GM18508 (cell line): ENCODE results near the gene LRFN2.

Experiments used
- ATAC-seq: cut with Tn5 transposase; IDR thresholded peaks from one replicate; pipeline ENCODE4 v1.9.1; 2021; ENCODE audit warnings: moderate number of reproducible peaks; ENCODE audit not compliant: insufficient read depth, unreplicated experiment

The LRFN2 gene

DNA sequence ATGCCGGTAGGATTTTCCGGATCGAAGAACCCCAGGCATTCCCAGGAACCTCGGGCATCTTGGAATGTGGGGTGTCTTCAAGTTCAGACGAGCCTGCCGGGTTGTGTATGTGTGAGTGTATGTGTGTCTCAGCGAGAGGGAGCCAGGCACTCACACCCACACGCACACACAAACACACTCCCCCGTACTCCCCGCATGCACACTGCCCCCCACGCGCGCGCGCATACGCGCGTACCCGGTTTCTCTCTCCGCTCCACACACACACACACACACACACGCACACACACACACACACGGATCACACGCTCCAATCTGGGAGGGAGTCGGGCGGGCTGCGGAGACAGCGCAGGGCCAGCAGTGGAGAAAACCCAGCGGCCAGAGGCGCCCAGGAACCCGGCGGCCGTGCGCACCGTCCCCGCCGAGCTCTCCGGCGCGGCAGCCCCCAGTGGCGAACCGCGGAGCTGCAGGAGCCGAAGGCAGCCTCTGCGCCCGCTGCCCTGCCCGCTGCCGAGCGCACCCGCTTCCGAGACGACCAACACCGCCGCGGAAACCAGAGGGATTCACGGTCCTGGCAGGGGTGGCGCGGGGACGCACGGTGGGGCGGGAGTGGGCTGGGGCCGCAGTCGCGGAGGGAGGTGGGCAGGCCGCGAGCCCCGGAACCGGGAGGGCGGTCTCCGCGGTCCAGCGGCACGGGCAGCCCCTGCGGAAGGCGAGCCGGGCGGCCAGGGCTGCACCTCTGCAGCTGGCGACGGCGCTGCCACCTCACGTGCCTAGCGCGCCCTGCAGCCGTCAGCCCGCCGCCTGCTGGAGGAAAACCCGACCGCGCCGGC is at the start of gene LRFN2:
Gene LRFN2 (minus strand): TSS at position 125 of the 830 bp plus-strand sequence.
- no peak for ATAC-seq

DNA sequence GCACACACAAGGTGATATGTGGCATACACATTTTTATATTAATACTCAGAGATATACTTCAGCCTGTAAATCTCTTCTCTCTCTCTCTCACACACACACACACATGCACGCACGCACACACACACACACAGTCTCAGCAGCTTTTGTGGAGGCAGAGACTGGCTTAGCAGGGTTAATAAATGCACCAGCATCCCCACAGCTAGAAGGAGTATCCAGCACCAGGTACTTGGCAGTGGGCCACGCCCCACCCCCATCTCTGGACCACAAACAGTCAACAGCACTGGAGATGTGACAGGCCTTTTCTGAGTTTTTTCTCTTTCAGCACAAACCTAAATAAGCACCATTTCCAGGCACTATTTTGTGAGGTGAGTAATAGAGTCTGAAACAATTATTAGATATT is 47.3 kb upstream of the LRFN2 start:
- no peak for ATAC-seq

DNA sequence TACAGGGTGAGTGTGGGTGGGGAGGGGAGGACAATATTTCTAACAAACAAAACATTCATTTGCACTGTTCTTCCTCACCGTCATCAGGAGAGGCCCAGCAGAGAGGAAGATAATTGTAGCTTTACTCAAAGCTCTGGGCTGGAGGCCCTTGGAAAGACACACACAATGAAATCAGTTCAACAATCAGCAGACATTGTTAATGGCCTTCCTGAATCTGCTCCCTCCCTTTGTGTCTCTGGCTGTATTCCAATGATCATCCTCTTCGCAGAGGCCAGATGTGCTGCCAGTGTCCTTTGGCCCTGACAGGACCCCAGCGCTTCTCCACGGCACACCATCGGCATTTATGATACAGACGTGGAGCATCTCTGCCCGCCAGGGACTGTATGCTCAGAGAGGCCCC is 44.6 kb upstream of the LRFN2 start:
- ATAC-seq = no peak

DNA sequence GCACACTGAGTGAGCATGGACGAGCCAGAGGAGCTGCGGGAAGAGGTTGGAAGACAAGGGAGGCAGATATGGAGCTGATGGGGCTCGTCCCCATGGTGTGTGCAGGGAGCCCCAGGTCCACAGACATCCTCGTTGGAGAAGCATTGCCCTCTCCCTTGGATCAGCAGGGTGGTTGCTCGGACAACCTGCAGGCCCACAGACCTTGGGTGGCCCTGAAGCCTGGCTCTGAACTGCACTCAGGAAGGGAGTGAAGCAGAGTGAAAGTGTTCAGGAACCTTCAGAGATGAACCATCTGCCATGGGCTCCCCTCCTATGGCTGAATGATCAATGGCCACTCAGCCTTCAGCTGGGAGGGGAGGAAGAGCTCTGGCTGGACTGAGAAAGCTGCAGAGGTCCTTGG is 43.3 kb upstream of the LRFN2 start:
- ATAC-seq = no peak

DNA sequence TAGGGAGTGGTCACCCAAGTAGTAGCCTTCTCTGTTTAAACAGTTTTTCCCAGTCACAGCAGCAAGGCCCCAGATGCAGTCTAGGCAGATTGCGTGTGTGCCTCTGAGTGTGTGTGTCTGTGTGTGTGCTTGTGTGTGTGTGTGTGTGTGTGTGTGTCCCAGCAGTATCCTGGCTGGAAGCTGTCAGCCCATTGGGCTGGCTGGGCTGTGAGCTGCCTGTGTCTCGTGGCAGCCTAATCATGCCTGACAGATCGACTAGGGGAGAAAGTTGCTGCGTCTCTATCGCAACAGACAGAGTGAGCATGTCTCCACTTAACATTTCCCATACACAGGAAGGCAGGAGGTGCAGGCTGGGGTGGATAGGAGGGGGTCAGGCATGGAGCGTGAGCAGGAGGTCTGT is 42.9 kb upstream of the LRFN2 start:
- ATAC-seq = no peak

DNA sequence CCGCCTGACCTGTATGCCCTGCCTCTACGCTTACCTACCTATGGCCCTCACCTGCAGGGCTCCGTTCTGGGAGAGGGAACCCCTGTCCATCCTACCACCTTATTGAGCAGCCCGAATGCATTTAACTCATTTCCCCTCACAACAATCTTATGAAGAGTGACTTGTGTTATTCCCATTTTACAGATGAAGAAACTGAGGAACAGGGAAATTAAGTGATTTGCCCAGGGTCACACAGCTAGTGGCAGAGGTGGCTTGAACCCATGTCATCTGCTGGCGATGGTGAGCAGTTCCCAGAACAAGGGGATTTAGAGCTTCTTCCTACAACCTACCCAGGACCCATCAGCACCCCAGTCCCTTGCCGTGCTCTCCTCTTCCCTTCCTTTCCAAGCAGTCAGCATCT is 42.3 kb upstream of the LRFN2 start:
- ATAC-seq = no peak

DNA sequence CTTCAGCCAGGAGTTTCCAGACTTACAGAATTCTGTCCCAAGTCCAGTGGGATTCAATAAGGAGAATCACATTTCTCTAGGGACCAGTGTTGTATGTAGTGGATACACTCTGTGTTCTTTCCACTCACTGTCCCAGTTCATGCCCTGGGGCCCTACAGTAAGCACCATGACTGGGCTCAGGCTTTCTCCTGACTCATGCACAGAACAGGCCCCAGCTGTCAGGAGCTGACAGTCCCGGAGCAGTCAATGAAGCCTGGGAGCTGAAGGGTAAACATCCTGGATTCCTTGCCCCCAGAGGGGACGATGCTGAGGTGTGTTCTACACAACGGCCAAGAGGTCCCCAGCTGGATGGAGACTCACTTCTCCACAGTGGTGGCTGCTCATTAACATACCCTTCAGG is 40.2 kb upstream of the LRFN2 start:
- no peak for ATAC-seq

DNA sequence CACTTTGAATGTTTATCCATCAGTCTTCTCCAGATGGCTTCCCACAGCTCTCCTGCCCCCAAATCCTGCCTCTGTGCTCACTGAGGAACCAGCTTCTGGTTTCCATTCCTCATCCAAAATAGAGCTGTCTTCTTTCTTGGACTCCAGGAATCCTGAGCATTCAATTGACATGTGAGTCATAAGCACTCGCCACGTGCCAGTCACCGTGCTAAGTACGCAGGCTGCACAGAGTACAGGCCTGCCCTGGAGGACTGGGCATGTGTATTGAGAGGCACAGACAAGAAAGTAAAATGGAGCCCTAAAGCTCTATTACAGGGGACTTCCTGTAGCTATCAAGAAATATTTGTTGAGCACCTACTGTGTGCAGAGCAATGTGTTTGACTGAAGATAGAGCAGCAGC is 39.7 kb upstream of the LRFN2 start:
- ATAC-seq = no peak

DNA sequence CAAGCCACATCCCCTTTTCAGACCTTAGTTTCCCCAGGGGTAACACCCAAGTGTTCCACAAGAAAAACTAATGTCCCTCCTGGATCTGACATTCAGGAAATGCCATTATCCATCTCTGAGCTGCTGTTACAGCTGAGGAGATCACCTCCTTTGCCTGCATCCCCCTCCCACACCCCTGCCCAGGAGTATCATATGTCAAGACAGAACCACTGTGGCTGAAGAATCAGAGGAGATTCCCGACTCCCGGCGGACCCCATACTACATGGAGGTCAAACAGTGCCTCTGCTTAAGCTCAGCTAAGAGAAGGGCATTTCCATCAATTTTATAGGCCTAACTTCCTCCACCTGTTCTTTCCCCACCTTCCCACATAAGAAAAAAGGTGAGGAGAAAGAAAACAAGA is 36.8 kb upstream of the LRFN2 start:
- ATAC-seq = no peak

DNA sequence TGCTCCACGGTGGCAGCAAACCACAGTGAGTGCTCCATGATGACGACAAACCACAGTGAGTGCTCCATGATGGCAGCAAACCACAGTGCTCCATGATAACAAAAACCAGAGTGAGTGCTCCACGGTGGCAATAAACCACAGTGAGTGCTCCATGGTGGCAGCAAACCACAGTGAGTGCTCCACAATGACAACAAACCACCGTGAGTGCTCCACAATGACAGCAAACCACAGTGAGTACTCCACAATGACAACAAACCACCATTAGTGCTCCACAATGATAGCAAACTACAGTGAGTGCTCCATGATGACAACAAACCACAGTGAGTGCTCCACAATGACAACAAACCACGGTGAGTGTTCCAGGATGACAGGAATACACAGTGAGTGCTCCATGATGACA is 36.0 kb upstream of the LRFN2 start:
- ATAC-seq = no peak

DNA sequence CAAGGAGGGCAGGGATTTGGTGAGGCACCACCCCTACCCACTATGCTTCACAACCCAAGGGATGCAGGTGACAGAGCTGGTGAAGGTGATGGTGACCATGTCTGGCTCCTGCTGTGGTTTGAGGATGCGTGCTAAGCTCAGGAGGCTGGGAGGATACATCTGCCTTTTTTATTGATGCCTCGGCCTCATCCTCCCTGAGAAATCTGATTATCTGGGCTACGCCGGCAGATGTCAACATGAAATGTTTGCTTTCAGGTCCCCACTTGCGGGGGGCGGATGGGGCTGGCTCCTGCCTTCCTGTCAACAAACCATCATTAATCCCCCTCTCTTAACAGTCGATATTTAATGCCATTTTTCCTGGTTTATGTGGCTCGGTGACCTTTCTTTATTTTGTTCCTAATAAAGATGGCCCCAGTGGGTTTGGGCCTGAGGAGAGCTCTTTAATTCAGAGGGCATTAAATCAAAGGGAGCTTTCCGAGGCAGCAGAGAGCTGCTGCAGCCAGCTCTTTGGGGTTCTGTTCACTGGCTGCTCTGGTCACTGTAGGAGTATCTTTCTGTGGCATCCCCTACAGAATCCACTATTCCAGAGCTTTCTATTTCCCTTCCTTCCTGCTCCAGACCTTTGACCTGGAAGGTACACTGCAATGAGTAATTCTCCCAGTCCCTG is 33.5 kb upstream of the LRFN2 start:
- ATAC-seq = no peak

DNA sequence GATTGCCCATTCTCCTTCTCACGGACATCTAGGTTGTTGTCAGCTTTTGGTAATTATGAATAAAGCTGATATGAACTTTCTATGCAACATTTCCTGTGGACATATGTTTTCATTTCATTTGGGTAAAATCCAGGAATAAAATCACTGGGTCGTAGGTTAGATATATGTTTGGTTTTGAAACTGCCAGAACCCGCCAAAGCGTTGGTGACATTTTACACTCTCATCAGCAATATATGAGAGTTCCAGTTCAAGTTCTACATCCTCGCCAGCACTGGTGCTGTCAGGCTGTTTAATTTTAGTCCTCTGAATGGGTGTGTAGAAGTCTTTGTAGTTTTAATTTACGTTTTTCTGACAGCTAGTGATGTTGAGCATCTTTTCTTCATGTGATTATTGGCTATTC is 27.5 kb upstream of the LRFN2 start:
- no peak for ATAC-seq

DNA sequence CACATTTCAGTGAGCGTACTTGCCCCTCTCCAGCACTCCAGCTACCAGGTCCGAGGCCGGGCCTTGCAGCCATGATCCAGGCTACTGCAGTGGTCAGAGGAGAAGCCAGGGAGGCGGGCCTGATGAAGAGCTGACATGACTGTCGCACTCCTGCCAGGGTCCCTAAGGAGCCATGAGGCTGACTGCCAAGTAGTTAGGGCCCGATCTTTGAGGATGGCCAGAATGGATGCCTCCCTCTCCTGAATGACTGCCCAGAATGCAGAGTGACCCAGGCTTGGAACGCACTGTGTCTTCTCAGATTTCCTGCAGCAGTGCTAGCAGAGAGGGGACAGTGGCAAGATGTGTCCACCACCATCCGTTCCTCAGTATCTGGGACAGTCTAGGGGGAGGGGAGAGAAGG is 24.7 kb upstream of the LRFN2 start:
- no peak for ATAC-seq

DNA sequence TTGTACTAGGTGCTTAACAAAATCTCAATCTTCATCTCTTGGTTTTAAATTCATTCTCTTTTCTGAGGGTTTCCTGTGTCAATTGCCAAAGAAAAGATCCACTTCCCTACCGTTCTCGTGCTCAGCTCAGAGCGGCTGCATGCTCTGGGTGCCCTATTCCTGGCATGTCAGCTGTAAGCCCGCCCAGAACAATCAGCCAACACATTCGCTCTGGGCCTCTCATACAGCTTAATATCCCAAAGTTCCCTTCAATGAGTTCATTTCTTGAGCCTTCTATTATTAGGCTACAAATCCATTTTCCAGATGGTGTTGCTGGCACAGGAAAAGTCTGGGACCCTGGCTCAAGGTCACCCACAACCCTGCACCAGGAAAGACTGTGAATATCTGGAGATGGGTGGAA is 24.3 kb upstream of the LRFN2 start:
- ATAC-seq = no peak

DNA sequence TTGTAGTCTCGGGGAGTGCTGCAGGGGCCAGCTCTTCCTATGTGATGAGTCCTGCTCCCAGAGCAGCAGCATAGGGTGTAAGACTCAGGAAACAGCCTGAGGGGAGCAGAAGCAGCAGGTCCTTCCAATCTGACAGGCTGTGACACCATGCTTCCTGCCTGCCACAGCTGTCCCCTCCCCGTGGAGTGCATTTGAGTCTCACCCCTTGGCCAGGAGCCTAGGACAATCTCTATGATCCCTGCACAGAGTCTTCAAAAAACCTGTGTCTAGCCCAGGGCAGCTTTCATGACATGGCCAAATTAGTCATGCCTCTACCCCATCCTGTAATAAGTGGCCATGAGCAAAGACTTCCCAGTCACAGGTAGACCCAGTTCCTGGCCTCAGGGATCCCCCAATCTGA is 23.1 kb upstream of the LRFN2 start:
- ATAC-seq = no peak

DNA sequence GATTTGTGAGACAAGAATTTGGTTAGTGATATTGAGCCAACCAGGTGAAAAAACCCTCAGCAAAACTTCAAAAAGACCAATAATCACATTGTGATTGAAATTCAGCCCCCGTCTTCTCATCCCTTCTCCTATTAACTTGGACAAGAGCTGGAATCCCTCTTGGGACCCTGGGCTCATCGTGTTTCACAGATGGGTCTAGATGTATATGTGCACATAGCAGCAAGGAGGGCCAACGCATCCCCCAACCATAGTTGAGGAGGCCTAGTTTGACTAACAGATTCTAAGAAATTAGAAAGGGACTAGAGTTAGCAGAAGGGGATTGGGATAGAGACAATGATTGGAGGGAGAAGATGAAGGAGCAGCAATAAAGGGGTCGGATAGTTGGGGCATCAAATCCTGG is 19.8 kb upstream of the LRFN2 start:
- ATAC-seq = no peak

DNA sequence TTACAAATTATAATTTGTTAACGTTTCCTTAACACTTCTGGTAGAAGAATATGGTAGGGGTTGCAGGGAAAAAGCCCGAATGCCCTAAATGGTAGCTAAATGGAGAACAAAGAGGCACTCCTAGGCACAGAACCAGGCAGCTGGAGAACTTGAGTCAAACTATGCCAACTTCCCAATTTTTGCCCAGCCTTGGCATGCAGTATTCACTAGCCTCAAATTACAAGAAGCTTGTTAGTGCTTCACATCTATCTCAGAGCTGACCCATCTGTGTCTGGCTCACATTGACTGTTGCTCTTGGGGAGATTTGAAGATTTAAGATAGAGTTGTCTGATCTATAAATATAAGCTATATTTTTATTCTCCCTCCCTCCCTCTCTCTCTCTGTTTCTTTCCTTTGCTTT is 19.4 kb upstream of the LRFN2 start:
- ATAC-seq = no peak

DNA sequence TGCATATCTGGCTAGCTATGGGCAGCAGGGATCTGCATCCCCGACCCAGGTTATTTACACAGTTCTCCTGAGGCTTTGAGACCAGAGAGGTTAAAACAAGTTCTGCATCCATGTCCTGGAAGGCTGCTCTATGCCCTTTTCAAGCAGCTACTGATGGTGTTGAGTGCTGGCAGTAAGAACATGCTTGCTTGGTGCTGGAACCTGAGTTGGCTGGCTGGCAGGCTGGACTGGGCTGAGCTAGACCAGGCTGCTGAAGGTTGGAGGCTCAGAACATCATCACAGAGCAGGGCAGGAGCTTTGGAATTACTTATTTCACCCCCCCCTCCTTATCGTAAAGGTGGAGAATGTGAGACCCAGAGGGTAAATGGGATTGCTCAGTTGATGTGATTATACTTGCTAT is 16.9 kb upstream of the LRFN2 start:
- no peak for ATAC-seq

DNA sequence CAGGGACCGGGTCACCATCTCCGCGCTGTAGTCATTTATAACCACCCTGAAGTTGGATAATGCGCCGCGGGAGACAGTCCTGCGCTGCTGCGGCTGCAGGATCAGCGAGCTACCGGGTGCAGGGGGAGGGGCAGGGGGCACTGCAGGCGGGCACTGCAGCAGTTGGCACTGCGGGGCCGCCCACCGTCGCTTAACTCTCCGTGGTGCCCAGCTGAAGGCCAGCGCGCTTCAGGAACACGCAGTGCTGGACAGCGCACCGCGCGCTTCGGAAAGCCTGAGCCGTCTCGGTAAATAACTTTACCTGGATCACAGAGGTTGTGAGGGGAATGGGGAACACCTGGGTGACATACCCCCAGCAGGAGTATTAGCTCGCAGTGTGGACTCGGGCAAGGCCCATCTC is 12.4 kb upstream of the LRFN2 start:
- no peak for ATAC-seq

DNA sequence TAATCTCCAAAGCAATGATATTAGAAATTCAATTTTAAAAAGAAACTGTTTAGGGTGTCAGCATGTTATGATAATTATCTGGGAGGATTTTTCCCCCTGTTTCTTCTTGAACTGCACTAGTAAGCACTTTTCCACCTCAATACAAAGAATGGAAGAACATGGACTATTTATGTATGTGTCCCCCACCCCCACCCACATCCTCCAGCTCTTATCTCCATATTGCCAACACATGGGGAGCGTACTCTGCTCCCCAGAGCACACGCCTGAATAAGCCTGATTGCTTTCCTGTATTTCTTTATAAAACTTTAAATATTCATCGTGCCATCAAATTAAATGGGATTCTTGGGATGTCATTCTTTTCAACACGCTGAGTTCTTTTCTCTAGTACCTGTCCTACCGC is 11.4 kb upstream of the LRFN2 start:
- ATAC-seq = no peak

DNA sequence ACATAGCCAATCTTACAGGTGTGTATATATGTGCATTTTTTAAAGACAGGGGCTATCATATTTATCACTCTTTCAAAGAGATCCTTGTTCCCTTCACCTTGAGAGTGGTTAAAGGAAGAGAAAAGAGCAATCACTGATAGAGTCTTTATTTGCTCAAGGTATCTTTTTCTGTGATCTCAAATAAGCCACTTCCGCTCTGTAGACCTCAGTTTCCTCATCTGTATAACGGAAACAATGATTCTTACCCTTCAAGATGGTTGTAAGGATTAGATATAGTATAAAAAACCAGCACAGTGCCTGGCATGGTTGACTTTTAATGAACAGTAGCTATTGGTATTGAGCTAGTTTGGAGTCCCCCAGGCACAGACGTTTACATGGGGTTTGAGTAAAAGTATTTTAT is 10.1 kb upstream of the LRFN2 start:
- no peak for ATAC-seq

DNA sequence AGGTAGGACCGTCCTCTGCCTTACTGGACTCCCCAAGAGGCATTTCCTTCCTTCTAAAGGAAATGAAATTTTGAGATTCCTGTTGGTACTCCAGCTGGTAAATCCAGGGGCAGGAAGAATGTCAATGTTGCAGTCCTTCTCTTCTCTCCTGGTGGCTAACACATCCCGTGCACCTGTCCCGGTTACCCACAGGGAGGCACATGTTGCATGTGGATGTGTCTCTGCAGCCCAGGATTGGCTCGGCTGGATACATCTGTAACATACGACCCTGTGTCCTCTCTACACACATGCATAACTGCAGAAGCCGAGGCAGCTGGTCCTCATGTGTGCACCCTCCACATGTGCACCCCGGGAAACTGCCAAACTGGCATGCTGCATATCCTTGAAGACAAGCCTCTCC is 1.3 kb upstream of the LRFN2 start:
- ATAC-seq = no peak
